Neural progenitor cell (in vitro differentiated cells): ENCODE data around the gene ACOT13.

Experiments
- CTCF ChIP-seq: fragments of 200-600 bp; sonication (generic); IDR thresholded peaks from 2 replicates; pipeline ENCODE4 v1.5.1; 2017; ENCODE audit warnings: antibody characterized with exemption, mild to moderate bottlenecking
- EZH2 ChIP-seq: fragments of 200-600 bp; sonication (generic); IDR thresholded peaks from 2 replicates; pipeline ENCODE4 v1.6.1; 2017; ENCODE audit warnings: antibody characterized with exemption, mild to moderate bottlenecking, moderate library complexity

GRCh38 chr6:24720604-24721460, 54.0 kb downstream of the ACOT13 start:
- TF ChIP-seq CTCF = no peak
- no peak for TF ChIP-seq EZH2
